H9 (cell line): ENCODE data around the gene PPP2R3A. TPM values are rescaled to one million over a fixed set of nuclear protein-coding genes. Genes with fewer than 3 reads are reported as not detected.

ENCODE experiments used
- DNase-seq: peaks from one replicate; pipeline ENCODE4 v3.0.0-alpha.2; 2017
- H2AFZ ChIP-seq: one replicate; pipeline ENCODE4 v1.6.1; 2013; ENCODE audit warnings: mild to moderate bottlenecking, low read length, control low read depth, moderate library complexity
- H2AK5ac ChIP-seq: 2 replicates; pipeline ENCODE4 v1.6.1; 2013; ENCODE audit warnings: low read length, control low read depth, mixed read lengths; ENCODE audit not compliant: insufficient read length
- H2BK120ac ChIP-seq: one replicate; pipeline ENCODE4 v1.6.1; 2013; ENCODE audit warnings: low read depth, mild to moderate bottlenecking, low read length, control low read depth, inconsistent platforms; ENCODE audit not compliant: poor library complexity, severe bottlenecking
- H2BK12ac ChIP-seq: 2 replicates; pipeline ENCODE4 v1.6.1; 2013; ENCODE audit warnings: low read length, control low read depth, mixed read lengths, low read depth; ENCODE audit not compliant: insufficient read length
- H2BK15ac ChIP-seq: 2 replicates; pipeline ENCODE4 v1.6.1; 2013; ENCODE audit warnings: low read depth, low read length, control low read depth
- H2BK20ac ChIP-seq: one replicate; pipeline ENCODE4 v1.6.1; 2013; ENCODE audit warnings: low read depth, mild to moderate bottlenecking, low read length, control low read depth, inconsistent platforms; ENCODE audit not compliant: poor library complexity, severe bottlenecking
- H2BK5ac ChIP-seq: 2 replicates; pipeline ENCODE4 v1.6.1; 2013; ENCODE audit warnings: low read length, control low read depth, mixed read lengths; ENCODE audit not compliant: insufficient read length
- H3K14ac ChIP-seq: 2 replicates; pipeline ENCODE4 v1.6.1; 2013; ENCODE audit warnings: low read length, control low read depth; ENCODE audit not compliant: insufficient read depth
- H3K18ac ChIP-seq: 2 replicates; pipeline ENCODE4 v1.6.1; 2013; ENCODE audit warnings: low read depth, mild to moderate bottlenecking, mixed read lengths, low read length, control low read depth; ENCODE audit not compliant: insufficient read length
- H3K23ac ChIP-seq: 2 replicates; pipeline ENCODE4 v1.6.1; 2013; ENCODE audit warnings: low read length, control low read depth, mixed read lengths, low read depth; ENCODE audit not compliant: insufficient read length
- H3K23me2 ChIP-seq: 2 replicates; pipeline ENCODE4 v1.6.1; 2013; ENCODE audit warnings: low read depth, mild to moderate bottlenecking, mixed read lengths, low read length, control low read depth; ENCODE audit not compliant: insufficient read length, poor library complexity, severe bottlenecking
- H3K27ac ChIP-seq: 2 replicates; pipeline ENCODE4 v1.5.1; 2013; ENCODE audit warnings: low read length, control low read depth, mixed read lengths, low read depth; ENCODE audit not compliant: insufficient read length
- H3K27me3 ChIP-seq: 2 replicates; pipeline ENCODE4 v1.6.1; 2013; ENCODE audit warnings: low read length, control low read depth, inconsistent platforms; ENCODE audit not compliant: insufficient read depth
- H3K4ac ChIP-seq: 2 replicates; pipeline ENCODE4 v1.6.1; 2013; ENCODE audit warnings: low read depth, mild to moderate bottlenecking, control low read depth, inconsistent platforms, low read length, moderate library complexity
- H3K4me1 ChIP-seq: 2 replicates; pipeline ENCODE4 v1.6.1; 2013; ENCODE audit warnings: low read length, control low read depth, inconsistent platforms; ENCODE audit not compliant: insufficient read depth
- H3K4me2 ChIP-seq: 2 replicates; pipeline ENCODE4 v1.6.1; 2013; ENCODE audit warnings: low read length, control low read depth, mixed read lengths; ENCODE audit not compliant: insufficient read length, insufficient read depth
- H3K56ac ChIP-seq: 2 replicates; pipeline ENCODE4 v1.6.1; 2013; ENCODE audit warnings: low read depth, mild to moderate bottlenecking, mixed read lengths, low read length, control low read depth; ENCODE audit not compliant: insufficient read length
- H3K79me1 ChIP-seq: 2 replicates; pipeline ENCODE4 v1.6.1; 2013; ENCODE audit warnings: low read depth, mild to moderate bottlenecking, moderate library complexity, low read length, control low read depth, inconsistent platforms; ENCODE audit not compliant: insufficient read depth, poor library complexity, severe bottlenecking
- H3K79me2 ChIP-seq: 2 replicates; pipeline ENCODE4 v1.6.1; 2013; ENCODE audit warnings: low read length, control low read depth, inconsistent platforms; ENCODE audit not compliant: insufficient read depth
- H3K9ac ChIP-seq: 2 replicates; pipeline ENCODE4 v1.6.1; 2013; ENCODE audit warnings: low read length, control low read depth, mixed read lengths; ENCODE audit not compliant: insufficient read length; ENCODE audit errors: extremely low read depth
- H3K9me3 ChIP-seq: one replicate; pipeline ENCODE4 v1.6.1; 2013; ENCODE audit warnings: low read depth, low read length, inconsistent platforms; ENCODE audit not compliant: control insufficient read depth
- H3T11ph ChIP-seq: one replicate; pipeline ENCODE4 v1.6.1; 2013; ENCODE audit warnings: mild to moderate bottlenecking, low read length, control low read depth, inconsistent platforms
- H4K20me1 ChIP-seq: one replicate; pipeline ENCODE4 v1.6.1; 2013; ENCODE audit not compliant: control insufficient read depth, insufficient read length, insufficient read depth
- H4K5ac ChIP-seq: 2 replicates; pipeline ENCODE4 v1.6.1; 2013; ENCODE audit warnings: low read depth, mild to moderate bottlenecking, mixed read lengths, low read length, control low read depth; ENCODE audit not compliant: insufficient read length
- H4K8ac ChIP-seq: replicated peaks from 2 replicates; pipeline ENCODE4 v1.6.1; 2013; ENCODE audit warnings: low read length, control low read depth, mixed read lengths, low read depth; ENCODE audit not compliant: insufficient read length
- H4K91ac ChIP-seq: 2 replicates; pipeline ENCODE4 v1.6.1; 2013; ENCODE audit warnings: low read depth, mild to moderate bottlenecking, moderate library complexity, mixed read lengths, low read length, control low read depth; ENCODE audit not compliant: insufficient read length
- H3K27ac Mint-ChIP-seq, 3 experiments: 2 replicates in 2 of 3; 3 replicates in 1 of 3; pipeline ENCODE4 v1.8.0; 2020 to 2021; ENCODE audit warnings: mixed read lengths in 3 of 3, mild to moderate bottlenecking in 1 of 3, moderate library complexity in 1 of 3
- H3K27me3 Mint-ChIP-seq: 2 replicates; pipeline ENCODE4 v1.8.0; 2021; ENCODE audit warnings: low read depth, mild to moderate bottlenecking, moderate library complexity, mixed read lengths
- H3K36me3 Mint-ChIP-seq, 3 experiments: 2 replicates in 2 of 3; 3 replicates in 1 of 3; pipeline ENCODE4 v1.8.0; 2020 to 2021; ENCODE audit warnings: low read depth in 3 of 3, mixed read lengths in 3 of 3; ENCODE audit not compliant: insufficient read depth in 1 of 3
- H3K4me1 Mint-ChIP-seq, 2 experiments: 2 replicates each; pipeline ENCODE4 v1.8.0; 2020; ENCODE audit warnings: mixed read lengths in 2 of 2
- H3K4me3 Mint-ChIP-seq, 2 experiments: 2 replicates in 1 of 2; 3 replicates in 1 of 2; pipeline ENCODE4 v1.8.0; 2020 to 2021; ENCODE audit warnings: mild to moderate bottlenecking in 2 of 2, mixed read lengths in 2 of 2, moderate library complexity in 1 of 2
- H3K9me3 Mint-ChIP-seq, 2 experiments: 2 replicates in 1 of 2; 3 replicates in 1 of 2; pipeline ENCODE4 v1.8.0; 2020; ENCODE audit warnings: mild to moderate bottlenecking in 2 of 2, mixed read lengths in 2 of 2, moderate library complexity in 1 of 2
- WGBS: extraction: QIAGEN DNeasy Blood & Tissue Kit; methylation state at CpG from one replicate; pipeline ENCODE4 v1.1.7; 2013; ENCODE audit warnings: missing lambda C conversion rate, low lambda C conversion rate, mixed read lengths; ENCODE audit not compliant: insufficient read length; ENCODE audit errors: extremely low coverage; 5-methylcytosine and 5-hydroxymethylcytosine counted together
- total RNA-seq: library from RNA; stranded (reverse); gene quantifications from 2 replicates; pipeline ENCODE4 v1.2.1, GENCODE V29; 2021
- TF ChIP-seq, protein P1 (sequence below): fragments of 200-600 bp; sonication (generic); conservative IDR thresholded peaks from 3 replicates; pipeline ENCODE4 v1.8.0; 2021; ENCODE audit warnings: antibody characterized with exemption, mild to moderate bottlenecking

PPP2R3A gene
- total RNA-seq, 1 experiment from 2014 or later = 12.4 TPM

GRCh38 chr3:136050250-136050649, 84.7 kb downstream of the PPP2R3A start:
- Mint-ChIP-seq H3K4me3 (no peak overlapping the region), H3K36me3 (peaks cover 0 to 27% (median 25%) of the 10 kb centered on the region in 3 experiments; a peak in 6 of 7 replicates), H3K27me3 (no peaks in the 10 kb centered on the region), H3K9me3 (no peaks in the 10 kb centered on the region; a peak in 1 of 5 replicates), H3K27ac (no peak overlapping the region; a peak in 1 of 7 replicates), H3K4me1 (no peaks in the 10 kb centered on the region)
- H3K9me3 ChIP-seq = no peaks in the 10 kb centered on the region
- no peaks in the 10 kb centered on the region for H3K4me1 ChIP-seq
- H3K27me3 ChIP-seq = no peaks in the 10 kb centered on the region
- no peak overlapping the region for H3K56ac ChIP-seq
- no peaks in the 10 kb centered on the region for H3K79me2 ChIP-seq
- no peak overlapping the region for H3K4me2 ChIP-seq
- H2BK5ac ChIP-seq = no peak overlapping the region
- no peaks in the 10 kb centered on the region for H3K79me1 ChIP-seq
- no peak overlapping the region for H2AFZ ChIP-seq
- H3K23ac ChIP-seq = no peak overlapping the region
- H2BK120ac ChIP-seq = no peak overlapping the region
- DNase-seq = no peak
- H3K4ac ChIP-seq = no peak overlapping the region
- no peak overlapping the region for H3T11ph ChIP-seq
- H3K23me2 ChIP-seq = no peaks in the 10 kb centered on the region
- no peaks in the 10 kb centered on the region for H4K20me1 ChIP-seq
- H2BK15ac ChIP-seq = no peak overlapping the region
- TF ChIP-seq, protein P1, sequence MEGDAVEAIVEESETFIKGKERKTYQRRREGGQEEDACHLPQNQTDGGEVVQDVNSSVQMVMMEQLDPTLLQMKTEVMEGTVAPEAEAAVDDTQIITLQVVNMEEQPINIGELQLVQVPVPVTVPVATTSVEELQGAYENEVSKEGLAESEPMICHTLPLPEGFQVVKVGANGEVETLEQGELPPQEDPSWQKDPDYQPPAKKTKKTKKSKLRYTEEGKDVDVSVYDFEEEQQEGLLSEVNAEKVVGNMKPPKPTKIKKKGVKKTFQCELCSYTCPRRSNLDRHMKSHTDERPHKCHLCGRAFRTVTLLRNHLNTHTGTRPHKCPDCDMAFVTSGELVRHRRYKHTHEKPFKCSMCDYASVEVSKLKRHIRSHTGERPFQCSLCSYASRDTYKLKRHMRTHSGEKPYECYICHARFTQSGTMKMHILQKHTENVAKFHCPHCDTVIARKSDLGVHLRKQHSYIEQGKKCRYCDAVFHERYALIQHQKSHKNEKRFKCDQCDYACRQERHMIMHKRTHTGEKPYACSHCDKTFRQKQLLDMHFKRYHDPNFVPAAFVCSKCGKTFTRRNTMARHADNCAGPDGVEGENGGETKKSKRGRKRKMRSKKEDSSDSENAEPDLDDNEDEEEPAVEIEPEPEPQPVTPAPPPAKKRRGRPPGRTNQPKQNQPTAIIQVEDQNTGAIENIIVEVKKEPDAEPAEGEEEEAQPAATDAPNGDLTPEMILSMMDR = no peak
- H2BK20ac ChIP-seq = no peak overlapping the region
- no peak overlapping the region for H3K27ac ChIP-seq
- no peak overlapping the region for H3K14ac ChIP-seq
- no peak overlapping the region for H2AK5ac ChIP-seq
- no peak overlapping the region for H3K18ac ChIP-seq
- H4K91ac ChIP-seq = no peak overlapping the region
- no peak overlapping the region for H2BK12ac ChIP-seq
- no CpG with 5 or more reads among the region's 6 CpGs for WGBS
- no peak overlapping the region for H3K9ac ChIP-seq
- no peak overlapping the region for H4K5ac ChIP-seq
- H4K8ac ChIP-seq = no peak overlapping the region
